Mucosa of stomach (tissue), 1 donor: Measurements from ENCODE around the gene KLF6.

Source experiments
- H3K27me3 ChIP-seq: one replicate; pipeline ENCODE4 v1.7.0; 2013; ENCODE audit warnings: mild to moderate bottlenecking, low read length; ENCODE audit not compliant: control insufficient read depth, insufficient read depth
- H3K36me3 ChIP-seq: one replicate; pipeline ENCODE4 v1.7.0; 2013; ENCODE audit warnings: low read length; ENCODE audit not compliant: control insufficient read depth, insufficient read depth
- H3K4me1 ChIP-seq: one replicate; pipeline ENCODE4 v1.7.0; 2013; ENCODE audit warnings: mild to moderate bottlenecking, low read length; ENCODE audit not compliant: control insufficient read depth, insufficient read depth
- H3K4me3 ChIP-seq: one replicate; pipeline ENCODE4 v1.7.0; 2013; ENCODE audit warnings: low read length
- H3K9ac ChIP-seq: one replicate; pipeline ENCODE4 v1.7.0; 2013; ENCODE audit warnings: mild to moderate bottlenecking, low read length, moderate library complexity
- H3K9me3 ChIP-seq: one replicate; pipeline ENCODE4 v1.7.0; 2013; ENCODE audit warnings: mild to moderate bottlenecking, low read length, moderate library complexity; ENCODE audit not compliant: control insufficient read depth
- donor health status: Pancreatic carcinoma.

Gene KLF6

GRCh38 chr10:3825244-3825643, 40.2 kb upstream of the KLF6 start:
- Histone ChIP-seq H3K9me3 (no peaks in the 10 kb centered on the region), H3K4me1 (peaks cover 29% of the 10 kb centered on the region), H3K36me3 (no peaks in the 10 kb centered on the region), H3K4me3 (no peak overlapping the region), H3K27me3 (no peaks in the 10 kb centered on the region), H3K9ac (peak overlapping the region; percentile 10)

- Histone ChIP-seq H3K36me3 (no peaks in the 10 kb centered on the region), H3K4me3 (no peak overlapping the region)
These were observed 37.7 kb upstream of the KLF6 start for GRCh38 chr10:3822541-3823330.

DNA sequence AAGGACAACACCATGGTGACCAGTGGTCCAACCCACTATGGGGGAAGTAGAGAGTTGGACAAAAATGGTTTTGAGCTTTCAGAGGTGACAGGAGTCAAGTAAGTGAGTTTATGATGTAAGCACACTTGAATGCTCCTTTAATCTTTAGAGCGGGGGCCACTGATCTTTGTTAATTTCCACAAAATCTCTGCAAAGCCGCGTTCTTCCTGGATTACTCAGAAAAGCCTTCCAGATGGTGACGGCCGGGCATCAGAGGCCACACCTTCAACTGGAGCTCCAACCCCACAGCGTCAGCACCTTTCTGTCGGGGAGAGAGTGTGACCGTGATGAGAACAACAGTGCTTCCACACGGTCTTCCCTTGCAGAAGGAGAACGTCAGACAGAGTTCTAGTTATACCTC, 35.2 kb upstream of the KLF6 start:
- Histone ChIP-seq H3K9me3 (no peaks in the 10 kb centered on the region), H3K9ac (no peak overlapping the region), H3K27me3 (no peaks in the 10 kb centered on the region), H3K4me3 (no peak overlapping the region), H3K36me3 (no peaks in the 10 kb centered on the region), H3K4me1 (peaks cover 5% of the 10 kb centered on the region)

More at GRCh38 chr10:3822541-3823330, 37.7 kb upstream of the KLF6 start:
- Histone ChIP-seq H3K27me3 (no peaks in the 10 kb centered on the region), H3K4me1 (peaks cover 16% of the 10 kb centered on the region), H3K9ac (no peak overlapping the region), H3K9me3 (no peaks in the 10 kb centered on the region)

GRCh38 chr10:3816995-3817394, 32.0 kb upstream of the KLF6 start:
- H3K36me3 ChIP-seq, result no peaks in the 10 kb centered on the region
- H3K27me3 ChIP-seq, result no peaks in the 10 kb centered on the region
- no peaks in the 10 kb centered on the region for H3K9me3 ChIP-seq
- H3K9ac ChIP-seq, result no peak overlapping the region
- peaks cover 2% of the 10 kb centered on the region for H3K4me1 ChIP-seq
- H3K4me3 ChIP-seq, result no peak overlapping the region

DNA sequence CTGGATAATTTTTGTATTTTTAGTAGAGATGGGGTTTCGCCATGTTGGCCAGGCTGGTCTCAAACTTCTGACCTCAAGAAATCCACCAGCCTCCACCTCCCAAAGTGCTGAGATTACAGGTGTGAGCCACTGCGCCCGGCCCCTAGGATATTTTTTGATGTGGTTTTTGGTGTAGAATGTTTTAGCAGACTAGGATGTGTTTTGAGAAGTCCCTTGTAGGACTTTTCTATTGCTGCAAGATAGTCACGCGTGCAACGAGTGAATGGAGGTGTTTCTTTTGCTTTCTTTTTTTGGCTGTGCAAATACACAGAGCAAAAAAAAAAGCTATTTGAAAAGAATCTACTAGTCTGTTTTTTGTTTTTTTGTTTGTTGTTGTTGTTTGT, 29.8 kb upstream of the KLF6 start:
- no peaks in the 10 kb centered on the region for H3K27me3 ChIP-seq
- peaks cover 21% of the 10 kb centered on the region for H3K4me1 ChIP-seq
- H3K4me3 ChIP-seq, result no peak overlapping the region
- H3K9ac ChIP-seq, result no peak overlapping the region
- no peaks in the 10 kb centered on the region for H3K9me3 ChIP-seq
- H3K36me3 ChIP-seq, result no peaks in the 10 kb centered on the region

- Histone ChIP-seq H3K27me3 (no peaks in the 10 kb centered on the region), H3K4me1 (peaks cover 27% of the 10 kb centered on the region), H3K4me3 (no peak overlapping the region), H3K9me3 (no peaks in the 10 kb centered on the region), H3K36me3 (no peaks in the 10 kb centered on the region), H3K9ac (no peak overlapping the region)
These were observed 29.2 kb upstream of the KLF6 start for GRCh38 chr10:3813986-3814837.

GRCh38 chr10:3813267-3813666, 28.3 kb upstream of the KLF6 start:
- H3K9me3 ChIP-seq, result no peaks in the 10 kb centered on the region
- H3K36me3 ChIP-seq, result no peaks in the 10 kb centered on the region
- H3K9ac ChIP-seq, result no peak overlapping the region
- H3K27me3 ChIP-seq, result no peaks in the 10 kb centered on the region
- H3K4me1 ChIP-seq, result peaks cover 37% of the 10 kb centered on the region
- no peak overlapping the region for H3K4me3 ChIP-seq

DNA sequence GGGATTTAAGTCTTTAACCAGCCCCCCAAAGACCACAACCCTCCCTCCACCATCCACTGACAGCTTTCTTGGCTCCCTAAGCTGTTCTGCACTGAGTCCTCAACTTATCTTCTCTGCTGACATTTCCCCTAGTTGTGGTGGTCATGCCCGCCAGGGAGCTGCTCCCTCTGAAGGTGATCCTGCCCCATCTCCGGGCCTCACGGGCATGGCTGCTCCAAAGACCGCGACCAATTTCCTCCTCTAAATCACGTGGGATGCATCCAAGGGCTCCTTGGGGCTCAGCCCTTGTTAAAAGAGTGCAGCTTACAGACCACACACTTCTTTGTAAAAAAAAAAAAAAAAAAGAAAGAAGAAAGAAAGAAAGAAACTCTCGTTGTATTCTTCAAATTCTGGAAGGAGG, 27.1 kb upstream of the KLF6 start:
- Histone ChIP-seq H3K27me3 (no peaks in the 10 kb centered on the region), H3K36me3 (no peaks in the 10 kb centered on the region), H3K4me1 (peaks cover 48% of the 10 kb centered on the region), H3K9ac (no peak overlapping the region), H3K4me3 (no peak overlapping the region), H3K9me3 (no peaks in the 10 kb centered on the region)

GRCh38 chr10:3811291-3811870, 26.4 kb upstream of the KLF6 start:
- peaks cover 56% of the 10 kb centered on the region for H3K4me1 ChIP-seq
- no peak overlapping the region for H3K4me3 ChIP-seq
- peak overlapping the region; percentile 68 for H3K9ac ChIP-seq
- H3K36me3 ChIP-seq, result no peaks in the 10 kb centered on the region
- H3K27me3 ChIP-seq, result no peaks in the 10 kb centered on the region
- H3K9me3 ChIP-seq, result no peaks in the 10 kb centered on the region

DNA sequence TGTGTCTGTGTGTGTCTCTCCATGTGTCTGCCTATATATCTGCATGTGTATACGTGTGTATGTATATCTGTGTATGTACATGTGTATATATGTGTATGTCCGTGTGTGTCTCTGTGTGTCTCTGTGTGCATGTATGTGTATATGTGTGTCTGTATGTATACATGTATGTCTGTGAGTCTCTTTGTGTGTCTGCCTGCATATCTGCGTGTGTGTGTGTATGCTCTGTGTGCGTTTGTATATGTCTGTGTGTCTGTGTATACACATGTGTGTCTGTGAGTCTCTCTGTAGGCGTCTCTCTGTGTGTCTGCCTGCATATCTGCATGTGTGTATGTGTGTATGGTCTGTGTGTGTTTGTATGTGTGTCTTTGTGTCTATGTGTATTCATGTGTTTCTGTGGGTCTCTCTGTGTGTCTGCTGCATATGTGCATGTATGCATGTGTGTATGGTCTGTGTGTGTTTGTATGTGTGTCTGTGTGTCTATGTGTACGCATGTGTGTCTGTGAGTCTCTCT, 23.7 kb upstream of the KLF6 start:
- Histone ChIP-seq H3K4me3 (no peak overlapping the region), H3K9me3 (no peaks in the 10 kb centered on the region), H3K36me3 (no peaks in the 10 kb centered on the region), H3K9ac (peak overlapping the region; percentile 72), H3K27me3 (no peaks in the 10 kb centered on the region), H3K4me1 (peaks cover 81% of the 10 kb centered on the region)

- H3K9me3 ChIP-seq, result no peaks in the 10 kb centered on the region
- H3K9ac ChIP-seq, result peak overlapping the region; percentile 5
- no peaks in the 10 kb centered on the region for H3K27me3 ChIP-seq
- no peak overlapping the region for H3K4me3 ChIP-seq
- no peaks in the 10 kb centered on the region for H3K36me3 ChIP-seq
- H3K4me1 ChIP-seq, result peaks cover 88% of the 10 kb centered on the region
These were observed 23.0 kb upstream of the KLF6 start for GRCh38 chr10:3807928-3808496.
